OCI-LY7 (cell line): ENCODE results near the gene UBAP2L.

Experiments
- EZH2phosphoT487 ChIP-seq: fragments of 200-600 bp; sonication (generic); IDR thresholded peaks from 2 replicates; pipeline ENCODE4 v1.6.1; 2018; ENCODE audit warnings: low read depth, borderline replicate concordance, mild to moderate bottlenecking, mixed run types, antibody characterized with exemption, low read length, moderate library complexity, mixed read lengths
- TF ChIP-seq, protein P1 (sequence below): fragments of 200-600 bp; sonication (generic); conservative IDR thresholded peaks from 2 replicates; pipeline ENCODE4 v1.5.1; 2014; ENCODE audit warnings: mild to moderate bottlenecking, antibody characterized with exemption, low read length, moderate library complexity, mixed read lengths

DNA sequence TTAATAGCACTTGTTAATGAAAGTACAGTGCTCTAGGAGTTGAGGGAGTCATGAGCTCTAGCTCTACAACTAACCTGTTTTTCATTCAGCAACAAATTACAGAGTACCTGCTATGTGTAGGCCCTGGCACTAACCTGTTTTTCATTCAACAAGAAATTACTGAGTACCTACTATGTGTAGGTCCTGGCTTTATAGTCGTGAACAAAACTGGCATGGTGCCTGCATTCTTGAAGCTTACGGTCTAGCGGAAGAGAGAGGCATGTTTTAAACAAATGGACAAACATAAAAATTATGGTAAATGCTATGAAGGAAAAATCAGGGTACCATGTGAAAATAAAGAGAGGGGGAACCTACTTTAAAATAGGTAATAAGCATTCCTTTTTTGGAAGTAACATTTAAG lies 2.2 kb upstream of the UBAP2L start:
- TF ChIP-seq, protein P1, sequence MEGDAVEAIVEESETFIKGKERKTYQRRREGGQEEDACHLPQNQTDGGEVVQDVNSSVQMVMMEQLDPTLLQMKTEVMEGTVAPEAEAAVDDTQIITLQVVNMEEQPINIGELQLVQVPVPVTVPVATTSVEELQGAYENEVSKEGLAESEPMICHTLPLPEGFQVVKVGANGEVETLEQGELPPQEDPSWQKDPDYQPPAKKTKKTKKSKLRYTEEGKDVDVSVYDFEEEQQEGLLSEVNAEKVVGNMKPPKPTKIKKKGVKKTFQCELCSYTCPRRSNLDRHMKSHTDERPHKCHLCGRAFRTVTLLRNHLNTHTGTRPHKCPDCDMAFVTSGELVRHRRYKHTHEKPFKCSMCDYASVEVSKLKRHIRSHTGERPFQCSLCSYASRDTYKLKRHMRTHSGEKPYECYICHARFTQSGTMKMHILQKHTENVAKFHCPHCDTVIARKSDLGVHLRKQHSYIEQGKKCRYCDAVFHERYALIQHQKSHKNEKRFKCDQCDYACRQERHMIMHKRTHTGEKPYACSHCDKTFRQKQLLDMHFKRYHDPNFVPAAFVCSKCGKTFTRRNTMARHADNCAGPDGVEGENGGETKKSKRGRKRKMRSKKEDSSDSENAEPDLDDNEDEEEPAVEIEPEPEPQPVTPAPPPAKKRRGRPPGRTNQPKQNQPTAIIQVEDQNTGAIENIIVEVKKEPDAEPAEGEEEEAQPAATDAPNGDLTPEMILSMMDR, result no peak
- TF ChIP-seq EZH2phosphoT487, result no peak
